ENCODE results near the gene SYCP2L. TPM values are rescaled to one million over a fixed set of nuclear protein-coding genes. Genes with fewer than 3 reads are reported as not detected.

SYCP2L gene
- total and polyA plus RNA-seq, 2 donors (not counting 1 experiment from before 2014, with no cell fraction given), result under 0.01 TPM; not detected in 1

- no peaks in the 10 kb centered on the region for H3K36me3 ChIP-seq (ENCODE audit: control insufficient read depth, insufficient read depth, low read length)
- H4K20me1 ChIP-seq (ENCODE audit: control insufficient read depth, extremely low read depth, insufficient read depth, low read length), result no peaks in the 10 kb centered on the region
- no peaks in the 10 kb centered on the region for H3K9me3 ChIP-seq (ENCODE audit: control insufficient read depth, insufficient read depth, low read depth, low read length)
- H3K9ac ChIP-seq (ENCODE audit: insufficient read depth, low read length), result no peak overlapping the region
- no peaks in the 10 kb centered on the region for H3K27me3 ChIP-seq (ENCODE audit: control insufficient read depth, insufficient read depth, low read length)
- H3K27ac ChIP-seq (ENCODE audit: insufficient read depth, low read length), result no peak overlapping the region
- no peak for DNase-seq (ENCODE audit: low read depth in 2 of 2)
- TF ChIP-seq EZH2 (IDR thresholded peaks at IDR 0.05; ENCODE audit: low read length, missing control alignments) (no peak), CTCF (conservative IDR thresholded peaks at IDR 0.05 in 1 of 2, IDR thresholded peaks at IDR 0.05 in 1 of 2; ENCODE audit: low read depth in 1 of 2, low read length in 2 of 2) (no peak)
- H3K4me2 ChIP-seq (ENCODE audit: extremely low read depth, insufficient read depth, low read length), result no peak overlapping the region
- no peaks in the 10 kb centered on the region for H3K79me2 ChIP-seq (ENCODE audit: control insufficient read depth, insufficient read depth, low read length)
- no peak overlapping the region for H2AFZ ChIP-seq (ENCODE audit: low read length)
- no peak overlapping the region for H3K4me3 ChIP-seq (replicated peaks in 1 of 4; ENCODE audit: control extremely low read depth in 1 of 4, insufficient read depth in 1 of 4, low read depth in 3 of 4, low read length in 4 of 4)
- H3K4me1 ChIP-seq (ENCODE audit: control insufficient read depth, extremely low read depth, insufficient read depth, low read length), result peaks cover 5% of the 10 kb centered on the region
Observed at GRCh38 chr6:10949579-10950490, 63.0 kb downstream of the SYCP2L start.

- Histone ChIP-seq H3K4me2 (ENCODE audit: extremely low read depth, insufficient read depth, low read length) (peak overlapping the region; percentile 48), H3K9ac (ENCODE audit: insufficient read depth, low read length) (no peak overlapping the region), H3K4me1 (ENCODE audit: control insufficient read depth, extremely low read depth, insufficient read depth, low read length) (peaks cover 5% of the 10 kb centered on the region), H3K27ac (ENCODE audit: insufficient read depth, low read length) (no peak overlapping the region), H3K9me3 (ENCODE audit: control insufficient read depth, insufficient read depth, low read depth, low read length) (no peaks in the 10 kb centered on the region), H3K79me2 (ENCODE audit: control insufficient read depth, insufficient read depth, low read length) (no peaks in the 10 kb centered on the region), H3K36me3 (ENCODE audit: control insufficient read depth, insufficient read depth, low read length) (no peaks in the 10 kb centered on the region), H2AFZ (ENCODE audit: low read length) (no peak overlapping the region), H3K27me3 (ENCODE audit: control insufficient read depth, insufficient read depth, low read length) (no peaks in the 10 kb centered on the region), H4K20me1 (ENCODE audit: control insufficient read depth, extremely low read depth, insufficient read depth, low read length) (no peaks in the 10 kb centered on the region), H3K4me3 (replicated peaks in 1 of 4; ENCODE audit: control extremely low read depth in 1 of 4, insufficient read depth in 1 of 4, low read depth in 3 of 4, low read length in 4 of 4) (peak overlapping the region in 1 of 4 experiments; percentile 9)
- TF ChIP-seq EZH2 (IDR thresholded peaks at IDR 0.05; ENCODE audit: low read length, missing control alignments) (no peak), CTCF (conservative IDR thresholded peaks at IDR 0.05 in 1 of 2, IDR thresholded peaks at IDR 0.05 in 1 of 2; ENCODE audit: low read depth in 1 of 2, low read length in 2 of 2) (peak; percentile 60 to 65)
- DNase-seq (ENCODE audit: low read depth in 2 of 2), result peak; percentile 73 to 74
Observed at GRCh38 chr6:10951675-10952282, 64.9 kb downstream of the SYCP2L start.

- Histone ChIP-seq H3K27ac (ENCODE audit: insufficient read depth, low read length) (no peak overlapping the region), H3K36me3 (ENCODE audit: control insufficient read depth, insufficient read depth, low read length) (no peaks in the 10 kb centered on the region), H3K4me1 (ENCODE audit: control insufficient read depth, extremely low read depth, insufficient read depth, low read length) (peaks cover 5% of the 10 kb centered on the region), H2AFZ (ENCODE audit: low read length) (no peak overlapping the region), H3K9ac (ENCODE audit: insufficient read depth, low read length) (no peak overlapping the region), H3K27me3 (ENCODE audit: control insufficient read depth, insufficient read depth, low read length) (no peaks in the 10 kb centered on the region), H3K4me2 (ENCODE audit: extremely low read depth, insufficient read depth, low read length) (no peak overlapping the region), H3K4me3 (replicated peaks in 1 of 4; ENCODE audit: control extremely low read depth in 1 of 4, insufficient read depth in 1 of 4, low read depth in 3 of 4, low read length in 4 of 4) (no peak overlapping the region), H4K20me1 (ENCODE audit: control insufficient read depth, extremely low read depth, insufficient read depth, low read length) (no peaks in the 10 kb centered on the region), H3K79me2 (ENCODE audit: control insufficient read depth, insufficient read depth, low read length) (no peaks in the 10 kb centered on the region), H3K9me3 (ENCODE audit: control insufficient read depth, insufficient read depth, low read depth, low read length) (no peaks in the 10 kb centered on the region)
- peak; percentile 68 to 75 for DNase-seq (ENCODE audit: low read depth in 2 of 2)
- TF ChIP-seq EZH2 (IDR thresholded peaks at IDR 0.05; ENCODE audit: low read length, missing control alignments), result no peak
- peak; percentile 55 to 85 for TF ChIP-seq CTCF (conservative IDR thresholded peaks at IDR 0.05 in 1 of 2, IDR thresholded peaks at IDR 0.05 in 1 of 2; ENCODE audit: low read depth in 1 of 2, low read length in 2 of 2)
Observed at GRCh38 chr6:10954590-10955010, 67.7 kb downstream of the SYCP2L start.

Data from fibroblast of lung (primary cell).